ENCODE results near the gene SIPA1L2. TPM values are rescaled to one million over a fixed set of nuclear protein-coding genes. Genes with fewer than 3 reads are reported as not detected.
A peak's percentile ranks its signal among the peaks of the same experiment; 100 is the strongest.

The SIPA1L2 gene
- total RNA-seq, 1 experiment from 2014 or later: 12.5 TPM

GRCh38 chr1:232628335-232629249, 1.3 kb downstream of the SIPA1L2 start:
- Histone ChIP-seq H3K9ac (ENCODE audit: low read length) (no peak overlapping the region), H3K4me1 (ENCODE audit: control insufficient read depth in 1 of 2, insufficient read depth in 2 of 2, low read length in 2 of 2) (peaks cover 19 to 45% of the 10 kb centered on the region in 2 experiments; a peak in 3 of 4 replicates), H3K27ac (ENCODE audit: low read depth, low read length) (no peak overlapping the region), H3K9me2 (ENCODE audit: insufficient read depth) (no peaks in the 10 kb centered on the region), H3K4me2 (ENCODE audit: low read length) (peak overlapping the region; percentile 92), H3K4me3 (replicated peaks in 1 of 2; ENCODE audit: low read depth in 1 of 2, low read length in 2 of 2) (peak overlapping the region; percentile 46 to 63; a peak in 3 of 4 replicates), H3K27me3 (ENCODE audit: insufficient read depth, low read length) (no peaks in the 10 kb centered on the region), H3K79me2 (ENCODE audit: insufficient read depth, low read length) (no peaks in the 10 kb centered on the region), H2AFZ (ENCODE audit: low read depth, low read length, poor library complexity, severe bottlenecking) (no peak overlapping the region), H4K20me1 (ENCODE audit: insufficient read depth) (no peaks in the 10 kb centered on the region), H3K36me3 (ENCODE audit: control insufficient read depth in 1 of 2, insufficient read depth in 2 of 2, low read length in 2 of 2) (no peaks in the 10 kb centered on the region), H3K9me3 (ENCODE audit: control insufficient read depth in 1 of 2, insufficient read depth in 1 of 2, low read depth in 1 of 2, low read length in 2 of 2) (no peaks in the 10 kb centered on the region)
- ATAC-seq (no peak), DNase-seq (ENCODE audit: low read depth, low spot score) (no peak)
- ChIA-PET POLR2A (no interaction called here), CTCF (interaction anchor here (1.1 to 1.6 kb wide), 8 partner anchors 13 to 761 kb away, joined by 3 to 29 read pairs (median 4); no protein-coding TSS in a partner anchor), RAD21 (ENCODE audit: low non-redundant PET in 1 of 2, low total read pairs in 2 of 2, uncharacterized antibody in 2 of 2, unreplicated experiment in 2 of 2) (interaction anchor here in 1 of 2 experiments (1.1 kb wide), 1 partner anchor 108 kb away, joined by 4 read pairs; no protein-coding TSS in a partner anchor)
- no peak for TF ChIP-seq CEBPB (IDR thresholded peaks at IDR 0.05; ENCODE audit: low read depth)
- no peak for TF ChIP-seq ZBTB33 (IDR thresholded peaks at IDR 0.05; ENCODE audit: extremely low read depth, insufficient replicate concordance, low read length)
- TF ChIP-seq RAD21 (IDR thresholded peaks at IDR 0.05; ENCODE audit: low read depth): peak; percentile 37; the same call in 1 of the 2 replicates
- TF ChIP-seq EZH2 (IDR thresholded peaks at IDR 0.05): no peak
- TF ChIP-seq CBX3 (IDR thresholded peaks at IDR 0.05; ENCODE audit: low read depth): no peak
- TF ChIP-seq POLR2A (IDR thresholded peaks at IDR 0.05; ENCODE audit: borderline replicate concordance, extremely low read depth, insufficient read depth, insufficient read length): no peak
- no peak for TF ChIP-seq EGR1 (IDR thresholded peaks at IDR 0.05; ENCODE audit: low read depth)
- no peak for TF ChIP-seq ZNF274 (IDR thresholded peaks at IDR 0.05; ENCODE audit: low read depth, low read length)
- TF ChIP-seq, protein P1, sequence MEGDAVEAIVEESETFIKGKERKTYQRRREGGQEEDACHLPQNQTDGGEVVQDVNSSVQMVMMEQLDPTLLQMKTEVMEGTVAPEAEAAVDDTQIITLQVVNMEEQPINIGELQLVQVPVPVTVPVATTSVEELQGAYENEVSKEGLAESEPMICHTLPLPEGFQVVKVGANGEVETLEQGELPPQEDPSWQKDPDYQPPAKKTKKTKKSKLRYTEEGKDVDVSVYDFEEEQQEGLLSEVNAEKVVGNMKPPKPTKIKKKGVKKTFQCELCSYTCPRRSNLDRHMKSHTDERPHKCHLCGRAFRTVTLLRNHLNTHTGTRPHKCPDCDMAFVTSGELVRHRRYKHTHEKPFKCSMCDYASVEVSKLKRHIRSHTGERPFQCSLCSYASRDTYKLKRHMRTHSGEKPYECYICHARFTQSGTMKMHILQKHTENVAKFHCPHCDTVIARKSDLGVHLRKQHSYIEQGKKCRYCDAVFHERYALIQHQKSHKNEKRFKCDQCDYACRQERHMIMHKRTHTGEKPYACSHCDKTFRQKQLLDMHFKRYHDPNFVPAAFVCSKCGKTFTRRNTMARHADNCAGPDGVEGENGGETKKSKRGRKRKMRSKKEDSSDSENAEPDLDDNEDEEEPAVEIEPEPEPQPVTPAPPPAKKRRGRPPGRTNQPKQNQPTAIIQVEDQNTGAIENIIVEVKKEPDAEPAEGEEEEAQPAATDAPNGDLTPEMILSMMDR (IDR thresholded peaks at IDR 0.05 in 2 of 3, conservative IDR thresholded peaks at IDR 0.05 in 1 of 3; ENCODE audit: borderline replicate concordance in 1 of 3, insufficient read depth in 1 of 3, low read depth in 2 of 3, low read length in 2 of 3): peak in 1 of 3 experiments; percentile 9; a peak in 2 of 6 replicates
- TF ChIP-seq, protein P2, sequence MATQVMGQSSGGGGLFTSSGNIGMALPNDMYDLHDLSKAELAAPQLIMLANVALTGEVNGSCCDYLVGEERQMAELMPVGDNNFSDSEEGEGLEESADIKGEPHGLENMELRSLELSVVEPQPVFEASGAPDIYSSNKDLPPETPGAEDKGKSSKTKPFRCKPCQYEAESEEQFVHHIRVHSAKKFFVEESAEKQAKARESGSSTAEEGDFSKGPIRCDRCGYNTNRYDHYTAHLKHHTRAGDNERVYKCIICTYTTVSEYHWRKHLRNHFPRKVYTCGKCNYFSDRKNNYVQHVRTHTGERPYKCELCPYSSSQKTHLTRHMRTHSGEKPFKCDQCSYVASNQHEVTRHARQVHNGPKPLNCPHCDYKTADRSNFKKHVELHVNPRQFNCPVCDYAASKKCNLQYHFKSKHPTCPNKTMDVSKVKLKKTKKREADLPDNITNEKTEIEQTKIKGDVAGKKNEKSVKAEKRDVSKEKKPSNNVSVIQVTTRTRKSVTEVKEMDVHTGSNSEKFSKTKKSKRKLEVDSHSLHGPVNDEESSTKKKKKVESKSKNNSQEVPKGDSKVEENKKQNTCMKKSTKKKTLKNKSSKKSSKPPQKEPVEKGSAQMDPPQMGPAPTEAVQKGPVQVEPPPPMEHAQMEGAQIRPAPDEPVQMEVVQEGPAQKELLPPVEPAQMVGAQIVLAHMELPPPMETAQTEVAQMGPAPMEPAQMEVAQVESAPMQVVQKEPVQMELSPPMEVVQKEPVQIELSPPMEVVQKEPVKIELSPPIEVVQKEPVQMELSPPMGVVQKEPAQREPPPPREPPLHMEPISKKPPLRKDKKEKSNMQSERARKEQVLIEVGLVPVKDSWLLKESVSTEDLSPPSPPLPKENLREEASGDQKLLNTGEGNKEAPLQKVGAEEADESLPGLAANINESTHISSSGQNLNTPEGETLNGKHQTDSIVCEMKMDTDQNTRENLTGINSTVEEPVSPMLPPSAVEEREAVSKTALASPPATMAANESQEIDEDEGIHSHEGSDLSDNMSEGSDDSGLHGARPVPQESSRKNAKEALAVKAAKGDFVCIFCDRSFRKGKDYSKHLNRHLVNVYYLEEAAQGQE (IDR thresholded peaks at IDR 0.05; ENCODE audit: low read depth): no peak
- no TSS peak for BruUV-seq (replicated peaks)
- intact Hi-C loops (cut with micrococcal nuclease): loop anchor here (5.0 to 10.0 kb wide), 3 partner anchors 414 to 904 kb away; no protein-coding TSS in a partner anchor

Data from HCT116 (cell line).